Neural cell (in vitro differentiated cells): ENCODE data around the gene MDGA2. TPM values are rescaled to one million over a fixed set of nuclear protein-coding genes. Genes with fewer than 3 reads are reported as not detected.

ENCODE experiments used
- H2AFZ ChIP-seq: fragments of 200-600, 300-800 bp; sonication (generic), shearing (Covaris generic); 2 replicates; pipeline ENCODE4 v1.6.0; 2014; ENCODE audit warnings: low read depth, mild to moderate bottlenecking, antibody characterized with exemption, low read length, moderate library complexity
- H3F3A ChIP-seq: fragments of 200-600 bp; shearing (Covaris generic); 2 replicates; pipeline ENCODE4 v1.6.1; 2016; ENCODE audit warnings: mild to moderate bottlenecking, moderate library complexity, mixed read lengths, antibody characterized with exemption, low read length; ENCODE audit not compliant: insufficient read depth, poor library complexity, severe bottlenecking
- H3K27ac ChIP-seq: fragments of 200-600, 300-800 bp; sonication (generic), shearing (Covaris generic); 2 replicates; pipeline ENCODE4 v1.5.1; 2014; ENCODE audit warnings: mild to moderate bottlenecking, low read length, moderate library complexity
- H3K27me3 ChIP-seq: fragments of 300-800, 200-600 bp; sonication (generic), shearing (Covaris generic); 2 replicates; pipeline ENCODE4 v1.6.0; 2014; ENCODE audit warnings: mild to moderate bottlenecking, low read depth, low read length, moderate library complexity; ENCODE audit not compliant: insufficient read depth
- H3K36me3 ChIP-seq: fragments of 300-800, 200-600 bp; sonication (generic), shearing (Covaris generic); 2 replicates; pipeline ENCODE4 v1.5.1; 2014; ENCODE audit warnings: mild to moderate bottlenecking, antibody characterized with exemption, low read length, moderate library complexity; ENCODE audit not compliant: insufficient read depth
- H3K4me2 ChIP-seq: fragments of 300-800, 200-600 bp; sonication (generic), shearing (Covaris generic); 2 replicates; pipeline ENCODE4 v1.6.0; 2014; ENCODE audit warnings: mild to moderate bottlenecking, low read length
- H3K4me3 ChIP-seq: fragments of 300-800, 200-600 bp; sonication (generic), shearing (Covaris generic); 2 replicates; pipeline ENCODE4 v1.5.1; 2014; ENCODE audit warnings: mild to moderate bottlenecking, low read length, moderate library complexity
- H3K79me2 ChIP-seq: fragments of 200-600 bp; shearing (Covaris generic); replicated peaks from 2 replicates; pipeline ENCODE4 v1.6.0; 2014; ENCODE audit warnings: mild to moderate bottlenecking, low read length, moderate library complexity; ENCODE audit not compliant: insufficient read depth
- H3K9ac ChIP-seq: fragments of 300-800, 200-600 bp; sonication (generic), shearing (Covaris generic); 2 replicates; pipeline ENCODE4 v1.6.1; 2016; ENCODE audit warnings: mild to moderate bottlenecking, low read length, mixed read lengths
- H3K9me2 ChIP-seq: fragments of 200-600 bp; shearing (Covaris generic); 2 replicates; pipeline ENCODE4 v1.6.1; 2016; ENCODE audit warnings: mild to moderate bottlenecking, low read length, mixed read lengths; ENCODE audit not compliant: insufficient read depth
- H3K9me3 ChIP-seq: fragments of 200-600, 300-800 bp; sonication (generic), shearing (Covaris generic); 2 replicates; pipeline ENCODE4 v1.6.1; 2016; ENCODE audit warnings: mild to moderate bottlenecking, mixed run types, low read length, moderate library complexity, mixed read lengths
- H4K20me1 ChIP-seq: fragments of 200-600 bp; shearing (Covaris generic); 2 replicates; pipeline ENCODE4 v1.6.1; 2016; ENCODE audit warnings: mild to moderate bottlenecking, mixed run types; ENCODE audit not compliant: insufficient read depth
- CTCF ChIP-seq: fragments of 450-650 bp; IDR thresholded peaks from 2 replicates; pipeline ENCODE4 v1.5.1; 2014; ENCODE audit warnings: antibody characterized with exemption, mild to moderate bottlenecking, moderate library complexity; ENCODE audit not compliant: poor library complexity, severe bottlenecking
- EP300 ChIP-seq: fragments of 450-650 bp; conservative IDR thresholded peaks from 2 replicates; pipeline ENCODE4 v1.6.1; 2014; ENCODE audit warnings: antibody characterized with exemption, mild to moderate bottlenecking, moderate library complexity; ENCODE audit not compliant: poor library complexity, severe bottlenecking
- EZH2 ChIP-seq: fragments of 200-600, 300-800 bp; shearing (Covaris generic), sonication (generic); IDR thresholded peaks from 2 replicates; pipeline ENCODE4 v1.6.1; 2014; ENCODE audit warnings: antibody characterized with exemption, low read length, borderline replicate concordance, mild to moderate bottlenecking; ENCODE audit not compliant: insufficient read depth, poor library complexity, severe bottlenecking
- POLR2AphosphoS5 ChIP-seq: IDR thresholded peaks from 2 replicates; pipeline ENCODE4 v1.6.1; 2012
- RAD21 ChIP-seq: fragments of 450-650 bp; conservative IDR thresholded peaks from 2 replicates; pipeline ENCODE4 v1.6.1; 2014; ENCODE audit warnings: antibody characterized with exemption, mild to moderate bottlenecking, moderate library complexity
- REST ChIP-seq: IDR thresholded peaks from 2 replicates; pipeline ENCODE4 v1.6.1; 2012; ENCODE audit warnings: borderline replicate concordance
- SMC3 ChIP-seq: fragments of 450-650 bp; conservative IDR thresholded peaks from 2 replicates; pipeline ENCODE4 v1.6.1; 2014; ENCODE audit warnings: antibody characterized with exemption, mild to moderate bottlenecking, moderate library complexity; ENCODE audit not compliant: poor library complexity
- TAF1 ChIP-seq: IDR thresholded peaks from 2 replicates; pipeline ENCODE4 v1.6.1; 2012; ENCODE audit warnings: low read depth
- polyA plus RNA-seq: library from polyadenylated mRNA; depleted of rRNA; stranded (reverse); fragments of >200 nt; gene quantifications from 2 replicates; pipeline ENCODE4 v1.2.3, GENCODE V29; 2014

MDGA2 gene
- polyA plus RNA-seq, 1 donor from 2014 or later, result 3.8 TPM

DNA sequence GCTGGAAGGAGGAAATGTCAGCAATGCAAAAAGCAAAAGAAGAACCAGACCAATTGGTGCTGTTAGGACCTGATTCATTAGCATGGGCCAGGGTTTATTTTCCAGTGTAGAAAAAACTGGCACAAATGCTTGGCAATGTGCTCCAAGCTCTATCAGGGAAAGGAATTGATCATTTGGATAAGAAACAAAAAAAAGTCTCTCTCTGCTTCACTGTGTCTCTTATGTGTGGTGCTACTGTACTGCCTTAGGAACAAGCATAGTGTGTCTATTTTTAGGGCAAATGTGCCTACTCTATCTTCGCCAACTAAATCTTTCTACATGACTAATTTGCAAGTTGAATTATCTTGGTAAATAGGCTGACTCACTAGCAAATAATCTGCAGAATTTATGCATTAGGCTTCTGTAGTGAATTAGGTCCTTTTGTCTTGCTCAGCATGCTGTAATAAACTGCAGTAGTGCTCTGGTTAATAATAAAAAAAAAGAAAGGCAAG, 236.7 kb downstream of the MDGA2 start:
- TF ChIP-seq RAD21 (no peak), EP300 (no peak), POLR2AphosphoS5 (no peak), TAF1 (no peak), REST (no peak)
- Histone ChIP-seq H3K27me3 (no peaks in the 10 kb centered on the region), H3K27ac (no peak overlapping the region), H3K4me3 (no peak overlapping the region), H3K79me2 (no peaks in the 10 kb centered on the region), H3K9me3 (no peaks in the 10 kb centered on the region), H4K20me1 (no peaks in the 10 kb centered on the region), H3F3A (no peaks in the 10 kb centered on the region), H3K4me2 (no peak overlapping the region), H3K9me2 (no peaks in the 10 kb centered on the region), H3K36me3 (no peaks in the 10 kb centered on the region), H3K9ac (no peak overlapping the region), H2AFZ (no peak overlapping the region)

DNA sequence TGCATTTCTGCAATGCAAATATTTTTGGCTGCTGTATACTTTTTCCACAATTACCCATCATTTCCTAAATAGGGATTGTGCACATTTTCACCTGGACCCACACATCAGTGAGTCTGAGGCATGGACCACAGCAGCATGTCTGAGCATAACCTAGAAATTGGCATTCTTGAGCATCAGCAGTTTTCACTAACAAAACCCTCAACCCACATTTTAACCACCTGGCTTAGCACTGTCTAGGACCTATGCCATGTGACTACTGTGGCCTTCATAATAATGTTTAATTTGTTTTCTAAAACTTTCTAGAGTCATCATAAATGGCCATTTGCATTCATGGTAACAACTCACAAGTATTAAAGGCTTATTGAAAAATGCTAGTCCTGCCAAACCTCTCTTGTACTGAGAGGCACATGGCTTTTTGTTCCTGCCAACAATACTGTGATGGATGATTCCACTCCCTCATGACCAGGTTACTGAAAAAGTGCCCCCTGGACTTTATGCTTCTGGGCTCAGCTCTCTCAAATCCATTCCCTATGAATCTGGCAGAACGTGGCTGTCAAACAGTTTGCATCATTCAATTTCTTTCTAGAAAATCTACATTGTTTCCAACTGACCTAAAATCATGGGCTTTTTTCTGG, 240.0 kb downstream of the MDGA2 start:
- Histone ChIP-seq H3K27me3 (no peaks in the 10 kb centered on the region), H3K4me2 (no peak overlapping the region), H4K20me1 (no peaks in the 10 kb centered on the region), H3K79me2 (no peaks in the 10 kb centered on the region), H2AFZ (no peak overlapping the region), H3K4me3 (no peak overlapping the region), H3K36me3 (no peaks in the 10 kb centered on the region), H3F3A (no peaks in the 10 kb centered on the region), H3K27ac (no peak overlapping the region), H3K9me3 (no peaks in the 10 kb centered on the region), H3K9me2 (no peaks in the 10 kb centered on the region), H3K9ac (no peak overlapping the region)
- TF ChIP-seq POLR2AphosphoS5, result no peak
- TF ChIP-seq CTCF, result no peak
- no peak for TF ChIP-seq EZH2
- TF ChIP-seq SMC3, result no peak
- no peak for TF ChIP-seq REST
